Left lung (tissue), 10 donors: Measurements from ENCODE around the gene FBXW4. TPM values are rescaled to one million over a fixed set of nuclear protein-coding genes. Genes with fewer than 3 reads are reported as not detected.

Source experiments
- ATAC-seq: fragments of 200-7000 bp; cut with Tn5 transposase; one replicate; pipeline ENCODE4 v1.9.1; 2020; ENCODE audit warnings: moderate library complexity
- DNase-seq, 4 donors: peaks; one replicate each; pipeline ENCODE4 v3.0.0-alpha.2; 2013 to 2020
- H3K27ac ChIP-seq, 2 donors: fragments of 200-600 bp; sonication (generic) in 1 of 2; one replicate each; pipeline versions ENCODE4 v1.5.0 to v1.8.0; 2020 to 2021
- H3K27me3 ChIP-seq, 2 donors: fragments of 200-600 bp; sonication (generic) in 1 of 2; one replicate each; pipeline versions ENCODE4 v1.5.0 to v1.8.0; 2020 to 2021
- H3K36me3 ChIP-seq, 2 donors: fragments of 200-600 bp; sonication (generic) in 1 of 2; one replicate each; pipeline versions ENCODE4 v1.5.0 to v1.8.0; 2020 to 2021
- H3K4me1 ChIP-seq, 2 donors: fragments of 200-600 bp; one replicate each; pipeline ENCODE4 v1.8.0; 2021
- H3K4me3 ChIP-seq, 2 donors: fragments of 200-600 bp; sonication (generic) in 1 of 2; one replicate each; pipeline versions ENCODE4 v1.5.0 to v1.8.0; 2020 to 2021; ENCODE audit warnings: mild to moderate bottlenecking in 1 of 2
- H3K9me3 ChIP-seq, 2 donors: fragments of 200-600 bp; sonication (generic) in 1 of 2; one replicate each; pipeline versions ENCODE4 v1.5.0 to v1.8.0; 2020 to 2021
- intact Hi-C, 2 donors: fragments of 100-400 bp; cut with DNase I; formaldehyde crosslinking; loops; one replicate each; pipeline versions ENCODE4 v1.11.2 to v1.14.2; 2022
- polyA plus RNA-seq, 6 donors: library from polyadenylated mRNA; unstranded; fragments of 120-200 nt; gene quantifications; one replicate each; pipeline ENCODE4 v1.2.1, GENCODE V29; 2013; ENCODE audit not compliant: insufficient read length in 6 of 6
- total RNA-seq, 2 donors: library from RNA; stranded (reverse); fragmentation: NEBNext Ultra II Directional; extraction: Animal tissue kit (Norgen Biotek cat#: 25700); gene quantifications; one replicate each; pipeline ENCODE4 v1.2.1, GENCODE V29; 2021
- TF ChIP-seq, protein P1 (sequence below), 2 donors: fragments of 200-600 bp; sonication (generic) in 1 of 2; IDR thresholded peaks; one replicate each; pipeline versions ENCODE4 v1.5.0 to v1.8.0; 2021; ENCODE audit warnings: antibody characterized with exemption in 2 of 2
- donor health status: DM: no; HTN: yes; CAD: no.
- donor health status: DM: no; HTN: no; CAD: no.

Gene FBXW4
- total and polyA plus RNA-seq, 8 donors = 40.0 to 57.0 (median 52.6) TPM

GRCh38 chr10:101683276-101683675 lies 11.7 kb downstream of the FBXW4 start:
- Histone ChIP-seq H3K4me3 (no peak overlapping the region), H3K4me1 (peaks cover 9 to 29% of the 10 kb centered on the region in 2 donors), H3K27ac (peak overlapping the region in 1 of 2 donors; percentile 18), H3K36me3 (no peaks in the 10 kb centered on the region), H3K9me3 (no peaks in the 10 kb centered on the region), H3K27me3 (no peaks in the 10 kb centered on the region)
- DNase-seq (no peak), ATAC-seq (no peak)
- intact Hi-C loops = no loop called here
- TF ChIP-seq, protein P1, sequence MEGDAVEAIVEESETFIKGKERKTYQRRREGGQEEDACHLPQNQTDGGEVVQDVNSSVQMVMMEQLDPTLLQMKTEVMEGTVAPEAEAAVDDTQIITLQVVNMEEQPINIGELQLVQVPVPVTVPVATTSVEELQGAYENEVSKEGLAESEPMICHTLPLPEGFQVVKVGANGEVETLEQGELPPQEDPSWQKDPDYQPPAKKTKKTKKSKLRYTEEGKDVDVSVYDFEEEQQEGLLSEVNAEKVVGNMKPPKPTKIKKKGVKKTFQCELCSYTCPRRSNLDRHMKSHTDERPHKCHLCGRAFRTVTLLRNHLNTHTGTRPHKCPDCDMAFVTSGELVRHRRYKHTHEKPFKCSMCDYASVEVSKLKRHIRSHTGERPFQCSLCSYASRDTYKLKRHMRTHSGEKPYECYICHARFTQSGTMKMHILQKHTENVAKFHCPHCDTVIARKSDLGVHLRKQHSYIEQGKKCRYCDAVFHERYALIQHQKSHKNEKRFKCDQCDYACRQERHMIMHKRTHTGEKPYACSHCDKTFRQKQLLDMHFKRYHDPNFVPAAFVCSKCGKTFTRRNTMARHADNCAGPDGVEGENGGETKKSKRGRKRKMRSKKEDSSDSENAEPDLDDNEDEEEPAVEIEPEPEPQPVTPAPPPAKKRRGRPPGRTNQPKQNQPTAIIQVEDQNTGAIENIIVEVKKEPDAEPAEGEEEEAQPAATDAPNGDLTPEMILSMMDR (IDR thresholded peaks at IDR 0.05) = no peak

DNA sequence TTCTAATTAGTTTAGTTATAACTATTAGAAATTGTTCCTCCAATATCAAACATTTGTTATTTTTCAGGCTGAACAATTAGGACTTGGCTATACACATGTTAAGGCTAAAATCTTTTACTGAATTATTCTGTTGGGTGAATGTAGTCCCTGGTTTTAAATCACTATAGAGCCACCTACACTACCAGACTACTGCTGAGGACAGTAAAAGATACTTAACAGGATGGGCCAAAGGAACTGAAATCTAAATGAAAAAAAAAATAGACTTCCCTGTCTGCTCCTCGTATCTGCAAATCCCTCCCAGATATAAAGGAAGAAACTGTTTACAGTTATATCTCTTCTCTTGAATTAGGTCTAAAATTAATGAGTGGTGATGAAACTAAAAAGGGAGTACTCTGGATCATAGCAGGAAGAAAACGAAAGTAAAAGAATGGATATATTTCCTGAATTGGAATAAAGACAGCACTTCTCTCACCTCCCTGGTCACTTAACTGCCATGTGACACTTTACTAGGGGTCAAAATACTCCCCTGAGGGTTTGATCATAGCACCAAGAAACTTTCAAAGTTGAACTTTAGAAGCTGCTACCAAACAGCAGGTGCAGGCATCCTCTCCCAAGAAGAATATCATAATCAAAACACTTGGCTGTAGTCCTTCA lies 12.7 kb downstream of the FBXW4 start:
- intact Hi-C loops = no loop called here
- Histone ChIP-seq H3K4me1 (peaks cover 9 to 29% of the 10 kb centered on the region in 2 donors), H3K36me3 (no peaks in the 10 kb centered on the region), H3K27me3 (no peaks in the 10 kb centered on the region), H3K4me3 (no peak overlapping the region), H3K27ac (peak overlapping the region in 1 of 2 donors; percentile 37), H3K9me3 (no peaks in the 10 kb centered on the region)
- TF ChIP-seq, protein P1 (IDR thresholded peaks at IDR 0.05) = no peak
- no peak for DNase-seq
- ATAC-seq = peak; percentile 69

- TF ChIP-seq, protein P1 (IDR thresholded peaks at IDR 0.05) = no peak
- Histone ChIP-seq H3K4me3 (no peak overlapping the region), H3K9me3 (no peaks in the 10 kb centered on the region), H3K4me1 (peaks cover 0 to 7% of the 10 kb centered on the region in 2 donors), H3K36me3 (peaks cover 0 to 43% of the 10 kb centered on the region in 2 donors), H3K27me3 (no peaks in the 10 kb centered on the region), H3K27ac (no peak overlapping the region)
- intact Hi-C loops = no loop called here
- no peak for DNase-seq
- ATAC-seq = no peak
These were observed 18.4 kb downstream of the FBXW4 start for GRCh38 chr10:101676565-101676964.

- Histone ChIP-seq H3K4me3 (no peak overlapping the region), H3K4me1 (no peaks in the 10 kb centered on the region), H3K36me3 (peaks cover 0 to 57% of the 10 kb centered on the region in 2 donors), H3K27ac (no peak overlapping the region), H3K27me3 (no peaks in the 10 kb centered on the region), H3K9me3 (no peaks in the 10 kb centered on the region)
- intact Hi-C loops = no loop called here
- no peak for DNase-seq
- TF ChIP-seq, protein P1 (IDR thresholded peaks at IDR 0.05) = no peak
- ATAC-seq = no peak
These were observed 19.9 kb downstream of the FBXW4 start for GRCh38 chr10:101675115-101675514.

- Histone ChIP-seq H3K4me1 (no peaks in the 10 kb centered on the region), H3K36me3 (peaks cover 0 to 83% of the 10 kb centered on the region in 2 donors), H3K9me3 (no peaks in the 10 kb centered on the region), H3K27ac (no peak overlapping the region), H3K27me3 (no peaks in the 10 kb centered on the region), H3K4me3 (no peak overlapping the region)
- DNase-seq (peak in 1 of 4 donors; percentile 50), ATAC-seq (peak; percentile 65)
- TF ChIP-seq, protein P1 (IDR thresholded peaks at IDR 0.05) = no peak
- intact Hi-C loops = no loop called here
These were observed 22.4 kb downstream of the FBXW4 start for GRCh38 chr10:101672536-101672935.
